GM19351 (cell line): ENCODE data around the gene RAPGEF4.
A peak's percentile ranks its signal among the peaks of the same experiment; 100 is the strongest.

Experiments used
- ATAC-seq: cut with Tn5 transposase; IDR thresholded peaks from one replicate; pipeline ENCODE4 v1.9.1; 2021; ENCODE audit warnings: mild to moderate bottlenecking, moderate library complexity; ENCODE audit not compliant: unreplicated experiment

Gene RAPGEF4

DNA sequence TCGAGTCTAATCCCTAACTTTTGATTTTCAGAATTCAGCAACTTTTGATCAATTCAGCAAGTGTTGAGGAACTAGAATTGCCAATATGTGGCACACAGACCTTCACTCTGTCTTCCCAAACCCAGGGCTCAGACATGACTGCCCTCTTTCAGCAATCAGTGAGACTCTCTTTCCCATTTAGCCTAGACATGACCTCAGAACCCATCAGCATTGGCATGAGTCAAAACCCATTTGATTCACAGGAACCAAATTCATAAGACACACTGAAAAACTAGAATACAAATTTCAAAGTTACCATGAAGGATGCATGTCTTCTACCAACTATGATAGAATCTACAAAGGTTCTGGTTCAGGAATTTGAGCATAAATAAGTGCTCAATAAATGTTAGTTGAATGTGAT lies 226.4 kb downstream of the RAPGEF4 start:
- ATAC-seq: no peak

DNA sequence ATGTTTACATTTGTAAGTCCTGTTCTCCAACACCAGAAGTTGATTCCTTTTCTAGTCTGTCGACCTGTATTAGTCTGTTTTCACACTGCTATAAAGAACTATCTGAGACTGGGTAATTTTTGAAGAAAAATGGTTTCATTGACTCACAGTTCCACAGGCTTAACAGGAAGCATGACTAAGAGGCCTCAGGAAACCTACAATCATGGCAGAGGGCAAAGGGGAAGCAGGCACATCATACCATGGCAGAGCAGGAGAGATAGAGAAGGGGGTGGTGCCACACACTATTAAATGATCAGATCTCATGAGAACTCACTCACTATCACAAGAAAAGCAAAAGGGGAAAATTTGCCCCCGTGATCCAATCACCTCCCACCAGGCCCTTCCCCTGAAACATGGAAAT lies 227.2 kb downstream of the RAPGEF4 start:
- no peak for ATAC-seq

- no peak for ATAC-seq
These were observed 229.0 kb downstream of the RAPGEF4 start for GRCh38 chr2:172964511-172965139.

DNA sequence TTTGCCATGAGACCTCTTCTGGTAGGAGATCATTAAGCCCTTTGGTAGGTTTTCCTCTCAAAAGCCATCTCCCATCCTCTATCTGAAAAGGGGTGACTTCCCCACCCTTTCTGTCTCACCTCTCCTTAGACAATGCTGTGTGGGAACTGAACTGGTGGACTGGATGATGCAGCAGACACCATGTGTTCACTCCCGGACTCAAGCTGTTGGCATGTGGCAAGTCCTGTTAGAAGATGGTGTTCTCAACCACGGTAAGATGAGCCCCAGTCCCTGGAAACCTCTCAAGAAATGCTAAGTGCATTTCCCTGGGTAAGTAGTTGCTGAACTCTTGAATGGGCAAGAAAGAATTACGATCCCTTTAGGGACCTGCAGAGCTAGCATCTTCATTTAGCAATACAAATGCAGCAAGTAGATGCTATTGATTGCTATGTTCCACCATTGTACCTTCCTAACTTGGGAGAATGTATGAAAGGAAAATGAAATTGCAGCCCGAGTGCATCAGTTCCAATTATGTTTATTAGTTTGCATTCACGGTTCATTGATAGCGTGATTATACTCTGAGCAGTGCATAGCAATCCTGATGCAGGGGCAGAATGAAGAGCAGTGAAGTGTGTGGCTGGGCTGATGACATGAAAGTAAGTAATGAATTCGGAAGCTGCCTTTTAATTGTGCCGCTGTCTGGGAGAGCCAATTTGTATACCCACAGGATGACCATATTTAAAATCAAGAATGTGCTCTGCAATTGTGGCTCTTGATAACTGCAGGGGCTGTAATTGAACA lies 230.0 kb downstream of the RAPGEF4 start:
- no peak for ATAC-seq

DNA sequence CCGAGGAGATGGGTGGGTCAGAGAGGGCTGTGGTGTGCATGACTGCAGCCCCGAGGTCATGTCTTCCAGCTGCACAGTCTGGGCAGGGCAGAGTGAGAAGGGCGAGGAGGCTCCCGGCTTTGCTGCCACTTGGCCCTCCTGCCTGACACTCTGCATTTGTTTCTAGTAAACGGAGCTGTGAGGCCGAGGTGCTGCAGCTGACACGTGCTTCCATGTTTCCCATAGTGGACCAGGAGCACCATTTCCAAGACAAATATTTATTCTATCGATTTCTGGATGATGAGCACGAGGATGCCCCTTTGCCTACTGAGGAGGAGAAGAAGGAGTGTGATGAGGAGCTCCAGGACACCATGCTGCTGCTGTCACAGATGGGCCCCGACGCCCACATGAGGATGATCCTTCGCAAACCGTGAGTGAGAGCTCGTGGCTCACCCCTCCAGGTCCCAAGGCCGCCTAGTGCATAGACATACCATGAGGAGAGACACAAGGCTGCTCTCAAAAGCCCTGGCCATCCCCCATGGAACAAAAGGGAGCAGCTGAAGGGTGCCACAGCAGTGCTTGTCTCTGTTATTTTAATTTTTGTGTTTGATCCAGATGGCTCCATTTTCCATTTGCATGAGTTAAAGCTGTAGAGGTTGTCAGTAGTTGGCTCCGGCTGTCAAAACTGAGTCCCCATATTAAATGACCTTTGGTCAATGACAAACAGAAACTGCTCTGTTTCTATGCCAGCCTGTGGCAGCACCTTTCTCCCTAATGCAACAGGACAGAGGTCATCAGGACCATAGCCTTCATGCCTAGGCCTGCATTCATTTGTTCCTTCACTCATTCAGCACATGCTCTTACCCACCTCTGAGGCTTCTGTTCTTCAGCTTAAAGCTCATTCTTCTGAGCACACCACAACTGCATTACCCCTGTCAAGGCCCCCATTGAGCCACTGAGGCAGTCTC lies 231.7 kb downstream of the RAPGEF4 start:
- ATAC-seq: no peak

- no peak for ATAC-seq
These were observed 232.4 kb downstream of the RAPGEF4 start for GRCh38 chr2:172968061-172968469.

DNA sequence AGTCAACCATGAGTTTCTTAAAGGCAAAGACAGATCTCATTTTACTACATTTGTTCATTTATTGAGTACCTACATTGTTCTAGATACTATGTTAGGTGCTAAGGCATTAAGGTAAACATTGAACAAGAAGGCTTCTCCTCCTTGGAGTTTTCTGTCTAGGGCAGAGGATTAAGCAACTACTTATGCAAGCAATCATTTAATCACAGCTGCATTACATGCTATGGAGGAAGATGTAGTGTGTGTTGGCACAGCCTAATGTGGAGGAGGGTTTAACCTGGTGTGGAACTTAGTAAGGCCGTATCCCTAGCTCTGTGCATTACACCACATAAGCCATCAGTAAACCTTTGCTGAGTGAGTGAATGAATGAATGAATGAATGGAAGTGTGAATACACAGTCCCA lies 233.5 kb downstream of the RAPGEF4 start:
- ATAC-seq: no peak

GRCh38 chr2:172969609-172970008 lies 234.0 kb downstream of the RAPGEF4 start:
- no peak for ATAC-seq

DNA sequence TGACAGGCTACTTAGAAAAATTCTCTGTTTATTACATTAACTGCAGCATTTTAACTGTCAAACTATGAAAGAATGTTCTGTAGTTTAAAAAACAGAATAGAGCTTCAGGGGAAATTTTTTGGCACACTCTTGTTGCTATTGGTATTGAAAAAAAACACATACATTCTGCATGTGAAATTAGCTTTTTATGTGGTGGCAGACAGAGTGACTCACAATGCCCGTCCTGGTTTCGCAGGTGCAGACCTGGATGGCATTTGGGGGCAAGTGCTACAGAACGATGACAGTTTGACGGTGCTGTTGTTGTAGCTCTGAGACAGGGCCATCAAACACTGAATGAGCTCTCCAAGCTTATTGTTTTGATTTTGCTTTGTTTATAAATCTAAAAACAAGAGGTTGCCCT lies 235.0 kb downstream of the RAPGEF4 start:
- ATAC-seq: no peak

DNA sequence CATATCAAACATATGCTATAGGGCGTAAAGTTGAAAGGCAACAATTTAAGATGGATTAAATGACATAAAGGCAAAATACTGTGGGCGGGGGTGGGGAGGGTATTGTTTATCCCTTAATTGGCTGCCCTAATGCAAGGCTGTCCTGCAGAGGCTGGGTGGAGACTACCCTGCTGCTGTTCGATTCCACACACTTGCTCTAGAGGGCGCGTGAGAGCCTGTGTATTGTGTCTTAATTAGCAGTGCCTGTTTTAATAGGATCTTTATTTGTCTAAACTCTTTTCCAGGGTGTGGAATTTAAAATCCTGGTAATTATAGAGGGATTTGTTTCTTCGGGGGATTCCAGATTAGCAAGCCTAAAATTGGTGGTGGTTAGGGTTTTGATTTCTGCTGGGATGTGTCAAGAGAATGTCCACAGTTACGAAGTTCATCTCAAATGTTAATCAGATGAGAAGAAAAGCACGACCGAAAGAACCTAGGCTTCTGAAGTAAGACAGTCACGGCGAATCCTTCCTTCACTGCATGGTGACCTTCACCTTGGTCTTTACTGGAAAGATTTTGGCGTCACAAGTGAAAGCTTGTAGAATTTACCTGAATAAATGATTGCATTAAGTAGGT lies 236.5 kb downstream of the RAPGEF4 start:
- peak; percentile 71 for ATAC-seq

DNA sequence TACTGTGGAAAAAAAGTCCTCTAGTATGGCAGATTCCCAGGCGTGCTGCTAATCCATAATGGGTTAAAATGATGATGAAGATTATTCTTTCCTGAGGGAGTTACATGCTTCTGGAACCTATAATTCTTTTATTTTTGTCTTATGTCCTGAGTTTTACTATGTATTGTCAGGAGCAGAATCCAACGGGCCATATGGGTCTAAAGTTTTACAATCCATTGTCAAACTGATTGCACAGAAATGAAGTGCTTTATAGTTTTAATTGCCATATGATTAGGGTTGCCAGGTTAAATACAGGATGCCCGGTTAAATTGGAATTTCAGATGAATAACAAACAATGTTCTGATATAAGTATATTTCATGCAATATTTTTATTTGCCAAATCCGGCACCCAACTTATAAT lies 239.1 kb downstream of the RAPGEF4 start:
- ATAC-seq: no peak

- no peak for ATAC-seq
These were observed 240.5 kb downstream of the RAPGEF4 start for GRCh38 chr2:172976116-172976515.

DNA sequence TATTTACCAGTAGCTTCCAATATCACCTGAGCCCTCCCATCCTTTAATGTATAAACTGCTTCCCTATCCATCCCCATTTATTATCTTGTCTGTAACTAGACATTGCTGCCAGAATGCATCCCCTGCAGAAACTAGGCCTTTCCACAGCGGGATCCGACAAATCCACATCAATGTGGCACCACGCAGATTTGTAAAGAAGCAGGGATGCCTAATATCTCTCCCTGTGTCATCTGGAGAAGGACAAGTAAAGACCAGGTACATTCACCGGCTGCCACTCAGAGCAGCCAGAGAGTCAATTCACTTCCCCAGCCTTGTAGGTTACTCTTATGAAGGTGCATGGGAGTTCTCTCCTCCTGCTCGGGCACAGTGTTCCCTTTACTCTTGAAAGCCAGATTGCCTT lies 241.2 kb downstream of the RAPGEF4 start:
- ATAC-seq: no peak

DNA sequence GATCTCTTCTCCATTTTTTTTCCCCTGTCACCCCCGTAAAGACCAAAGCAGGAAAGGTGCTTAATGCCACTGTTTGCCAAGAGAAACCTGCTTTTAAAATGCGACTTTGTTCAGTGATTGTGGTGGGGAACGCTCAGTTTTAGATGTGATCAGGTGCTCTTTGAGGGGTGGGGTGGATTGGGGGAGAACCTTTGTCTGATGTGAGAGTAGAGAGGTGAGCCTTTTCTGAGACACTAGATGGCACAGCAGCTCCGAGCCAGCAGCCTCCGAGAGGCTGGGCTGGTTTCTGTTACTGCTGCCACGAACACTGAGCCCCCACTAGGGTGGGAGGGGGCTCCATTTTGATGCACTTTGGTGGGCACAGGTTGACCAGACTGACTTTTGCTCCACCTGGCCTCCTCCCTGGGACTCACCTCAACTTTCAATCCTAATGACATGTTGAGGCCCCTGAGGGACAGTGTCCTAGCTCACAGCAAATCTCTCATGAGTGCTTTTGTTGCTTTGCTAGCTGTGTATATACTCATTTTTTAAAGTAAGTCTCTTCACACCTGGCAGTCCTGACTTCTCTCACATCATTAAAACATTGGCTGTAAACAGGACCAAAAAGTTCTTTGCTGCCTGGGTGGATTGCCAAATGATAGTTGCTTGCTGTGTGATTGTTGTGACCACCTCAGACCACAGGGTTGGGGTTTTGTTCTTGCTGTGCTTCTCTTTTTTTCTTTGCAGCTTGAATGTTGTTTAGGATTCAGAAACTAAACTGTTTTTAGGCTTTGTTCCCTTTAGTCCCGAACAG lies 241.8 kb downstream of the RAPGEF4 start:
- no peak for ATAC-seq

GRCh38 chr2:172978063-172978383 lies 242.4 kb downstream of the RAPGEF4 start:
- ATAC-seq: no peak

DNA sequence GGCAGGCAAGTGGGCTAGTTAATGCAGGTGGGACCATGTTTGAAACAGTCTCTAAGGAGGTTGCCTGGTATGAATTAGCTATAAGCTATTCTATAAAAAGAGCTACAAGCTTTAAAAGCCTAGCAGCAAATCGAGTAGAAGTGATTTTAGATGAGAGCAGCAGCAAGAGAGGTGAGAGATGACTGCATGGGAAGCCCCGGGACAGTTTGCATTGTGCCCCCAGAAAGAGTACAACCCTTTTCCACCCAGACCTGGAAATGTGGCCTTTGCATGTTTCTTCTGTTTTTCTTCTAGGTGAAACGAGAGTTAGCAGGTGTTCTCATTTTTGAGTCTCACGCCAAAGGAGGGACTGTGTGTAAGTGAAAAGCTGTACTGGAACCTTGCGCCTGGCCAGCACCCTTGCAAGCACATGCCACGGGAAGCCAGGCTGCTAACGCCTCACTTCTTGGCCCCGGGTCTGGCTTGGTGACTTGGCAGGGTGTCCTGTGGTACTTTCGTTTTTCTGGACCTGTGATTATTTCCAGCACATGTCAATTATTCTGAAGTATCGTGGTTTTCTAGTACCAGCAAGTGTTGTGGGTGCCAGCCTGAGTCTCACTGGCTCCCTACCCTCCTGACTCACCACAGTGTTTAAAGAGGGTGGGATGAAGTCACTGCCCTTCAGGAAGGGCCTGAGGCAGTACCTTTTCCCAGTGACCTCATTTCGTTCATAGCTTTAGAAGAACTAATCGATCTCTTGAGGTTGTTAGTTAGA lies 249.7 kb downstream of the RAPGEF4 start:
- peak; percentile 66 for ATAC-seq

DNA sequence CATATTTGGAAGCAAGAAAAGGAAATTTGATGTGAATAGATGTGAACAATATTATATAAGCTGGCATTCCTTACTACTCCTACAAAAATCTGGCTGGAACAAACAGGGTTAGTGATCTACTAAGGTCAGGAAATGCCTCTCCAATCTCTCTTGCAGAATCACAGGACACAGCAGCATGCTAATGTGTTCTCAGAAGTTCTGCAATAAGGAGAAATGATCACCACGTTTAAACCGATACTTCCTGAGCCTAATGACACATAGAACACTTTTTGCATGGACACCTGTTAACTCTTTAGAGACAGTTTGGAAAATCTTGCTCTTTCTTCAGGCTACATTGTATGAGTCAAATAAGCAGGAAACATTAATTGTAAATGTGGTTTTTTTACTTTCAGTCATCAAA lies 250.4 kb downstream of the RAPGEF4 start:
- no peak for ATAC-seq

DNA sequence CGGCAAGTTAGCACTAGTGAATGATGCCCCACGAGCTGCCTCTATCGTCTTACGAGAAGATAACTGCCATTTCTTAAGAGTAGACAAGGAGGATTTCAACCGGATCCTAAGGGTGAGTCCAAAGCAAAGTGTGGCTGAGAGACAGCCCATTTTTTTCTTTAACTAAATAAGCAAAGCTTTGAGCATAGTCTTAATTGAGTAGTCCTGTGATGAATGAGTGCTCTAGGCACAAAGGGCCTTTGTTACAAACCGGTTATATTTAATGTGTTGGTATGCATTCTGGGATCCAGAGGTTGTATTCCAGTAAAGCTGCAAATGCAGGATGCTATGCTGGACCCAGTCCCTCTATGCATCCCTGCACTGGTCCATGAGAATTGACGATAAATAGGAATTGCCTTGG lies 253.1 kb downstream of the RAPGEF4 start:
- no peak for ATAC-seq

GRCh38 chr2:172991031-172991430 lies 255.4 kb downstream of the RAPGEF4 start:
- ATAC-seq: no peak

GRCh38 chr2:172993139-172993538 lies 257.5 kb downstream of the RAPGEF4 start:
- ATAC-seq: no peak
